ENCODE measurements around the gene GLCE.
"Not testable (repeated sequence)": the region's sequence is repeated elsewhere in the genome, so short reads cannot be mapped to it uniquely, and the experiment has no call there.

Gene GLCE

DNA sequence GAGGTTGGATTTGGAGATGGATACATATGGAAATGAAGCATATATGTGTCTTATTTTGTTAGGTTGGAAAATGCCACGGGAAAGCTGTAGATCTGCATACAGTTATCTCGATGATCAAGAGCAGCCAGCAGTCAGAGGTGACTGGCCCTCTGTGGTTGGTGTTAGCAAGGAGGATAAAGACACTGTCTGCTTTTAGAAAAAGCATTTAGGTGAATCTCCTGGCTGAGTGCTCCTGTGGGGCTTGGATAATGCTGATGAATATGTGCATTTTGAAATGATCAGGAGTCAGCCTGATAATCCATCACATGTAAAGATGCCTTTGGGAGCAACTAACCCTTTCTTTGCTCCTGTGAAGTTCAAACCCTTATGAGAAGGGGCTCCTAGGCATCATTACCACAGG, 24.9 kb upstream of the GLCE start:
- FAIRE-seq = no peak
- DNase-seq (ENCODE audit: low spot score) = no peak

DNA sequence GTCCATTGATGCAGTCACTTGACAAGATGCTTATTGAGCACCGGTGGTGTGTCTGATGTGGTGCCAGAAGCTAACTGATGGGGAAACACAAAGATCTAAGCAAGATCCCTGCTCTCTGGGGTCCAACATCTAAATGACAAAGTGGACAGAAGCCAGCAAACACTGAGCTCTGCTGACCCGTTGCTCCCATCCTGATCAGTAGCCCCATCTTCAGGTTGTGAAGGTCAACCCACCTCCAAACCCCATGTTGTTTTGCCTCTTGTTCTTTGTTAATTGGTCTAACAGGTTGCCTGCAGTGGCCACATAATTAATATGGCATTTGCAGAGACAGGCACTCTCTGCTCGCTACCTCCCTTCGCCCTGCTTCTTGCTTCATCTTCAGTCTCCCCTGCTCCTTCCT, 21.5 kb upstream of the GLCE start:
- FAIRE-seq = no peak

DNA sequence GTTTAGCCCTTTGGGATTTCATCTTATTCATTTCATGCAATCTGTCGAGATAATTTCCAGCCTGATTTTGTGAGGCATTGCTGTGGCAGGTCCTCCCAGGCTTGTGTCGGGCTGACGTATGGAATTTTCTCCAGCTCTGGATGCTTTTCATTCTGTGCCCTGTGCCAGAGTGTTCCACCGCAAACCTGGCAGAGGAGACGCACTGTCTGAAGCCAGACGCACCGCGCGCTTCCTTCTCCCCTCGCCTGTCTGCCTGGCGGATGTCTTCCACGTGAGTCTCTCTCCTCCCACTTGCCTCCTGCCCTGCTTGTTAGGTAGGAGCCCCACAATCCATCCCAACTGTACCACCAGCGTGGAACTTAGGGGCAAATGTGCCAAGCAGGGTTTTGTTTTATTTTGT, 20.1 kb upstream of the GLCE start:
- FAIRE-seq (no peak), DNase-seq (ENCODE audit: low spot score) (no peak)

More for the DNA sequence above, 21.5 kb upstream of the GLCE start:
- DNase-seq (ENCODE audit: low spot score) = no peak

DNA sequence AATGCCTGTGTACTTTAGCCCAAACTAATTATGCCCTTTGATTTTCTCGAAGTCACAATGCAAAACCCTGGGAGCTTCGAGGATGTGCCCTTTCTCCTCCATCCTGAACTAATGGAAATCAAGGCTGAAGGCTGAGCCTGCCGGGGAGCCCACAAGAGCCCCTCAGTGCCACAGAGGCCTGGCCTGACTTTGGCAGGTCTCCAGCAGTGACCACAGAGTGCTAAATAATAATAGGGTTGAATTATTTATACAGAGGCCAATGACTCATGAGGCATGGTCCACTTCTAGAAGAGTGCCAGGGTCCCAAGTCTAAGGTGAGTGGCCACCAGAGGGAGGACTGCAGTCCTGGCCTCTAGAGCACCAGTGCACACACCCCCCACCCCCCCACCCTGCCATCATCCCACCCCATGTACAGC, 19.1 kb upstream of the GLCE start:
- FAIRE-seq (no peak), DNase-seq (ENCODE audit: low spot score) (peak; percentile 29)

DNA sequence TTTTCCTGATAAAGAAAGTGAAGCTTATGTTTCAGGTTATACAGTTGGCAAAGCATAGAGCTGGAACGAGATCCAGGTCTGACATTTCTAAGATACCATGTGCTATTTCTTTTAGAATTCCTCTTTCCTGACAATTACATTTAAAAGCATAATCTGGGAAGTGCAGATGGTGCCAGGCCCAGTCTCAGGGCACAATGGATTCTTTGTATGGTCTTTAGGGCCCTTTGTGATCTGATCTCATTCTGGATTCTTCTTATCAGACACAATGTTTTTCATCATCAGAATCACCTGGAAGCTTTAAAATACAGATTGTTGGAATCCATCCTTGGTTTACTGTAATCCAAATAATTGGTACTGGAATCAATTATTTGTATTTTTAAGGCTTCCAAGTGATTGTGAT, 18.6 kb upstream of the GLCE start:
- DNase-seq (ENCODE audit: low spot score) = no peak
- FAIRE-seq = no peak

DNA sequence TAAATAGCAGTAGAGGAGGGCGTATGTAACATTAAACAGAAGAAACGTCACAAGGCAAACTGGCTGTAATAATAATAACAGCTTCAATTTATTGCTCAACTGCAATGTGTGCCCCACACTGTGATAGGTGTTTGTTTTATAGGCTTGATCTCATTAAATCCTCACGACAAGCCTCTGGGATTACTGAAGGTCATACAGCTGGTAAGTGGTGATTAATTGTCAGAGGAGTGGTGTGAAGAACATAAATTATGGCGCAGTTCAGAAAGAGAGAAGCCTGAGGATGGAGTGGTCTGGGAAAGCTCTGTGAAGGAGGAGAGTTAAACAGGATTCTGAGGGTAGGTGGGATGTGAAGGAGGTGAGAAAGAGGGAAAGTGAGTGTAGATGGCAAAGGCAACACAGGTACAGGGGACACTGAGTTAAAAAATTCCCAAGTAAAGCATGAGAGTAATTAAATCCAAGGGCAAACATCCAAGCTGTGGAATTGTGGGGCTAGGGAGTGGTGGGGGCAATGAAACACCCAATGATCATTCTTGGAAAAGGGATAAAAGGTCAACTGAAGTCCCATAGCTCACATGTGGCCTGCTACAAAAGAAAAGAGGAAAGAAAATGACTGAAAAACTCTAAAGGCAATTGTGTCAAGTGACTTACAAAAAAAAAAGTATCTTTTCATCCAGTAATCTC, 16.5 kb upstream of the GLCE start:
- no peak for FAIRE-seq
- DNase-seq (ENCODE audit: low spot score) = no peak

DNA sequence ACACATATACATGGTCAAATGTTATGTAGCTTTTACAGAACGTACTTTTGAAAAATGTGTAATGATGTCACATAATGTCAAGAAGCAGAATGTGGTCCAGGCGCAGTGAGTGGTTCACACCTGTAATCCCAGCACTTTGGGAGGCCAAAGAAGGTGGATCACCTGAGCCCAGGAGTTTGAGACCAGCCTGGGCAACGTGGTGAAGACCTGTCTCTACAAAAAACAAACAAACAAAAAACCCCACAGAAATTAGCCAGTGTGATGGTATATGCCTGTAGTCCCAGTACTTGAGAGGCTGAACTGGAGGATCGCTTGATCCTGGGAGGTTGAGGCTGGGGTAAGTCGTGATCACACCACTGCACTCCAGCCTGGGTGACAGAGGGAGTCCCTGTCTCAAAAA, 15.9 kb upstream of the GLCE start:
- DNase-seq (ENCODE audit: low spot score) (no peak), FAIRE-seq (no peak)

DNA sequence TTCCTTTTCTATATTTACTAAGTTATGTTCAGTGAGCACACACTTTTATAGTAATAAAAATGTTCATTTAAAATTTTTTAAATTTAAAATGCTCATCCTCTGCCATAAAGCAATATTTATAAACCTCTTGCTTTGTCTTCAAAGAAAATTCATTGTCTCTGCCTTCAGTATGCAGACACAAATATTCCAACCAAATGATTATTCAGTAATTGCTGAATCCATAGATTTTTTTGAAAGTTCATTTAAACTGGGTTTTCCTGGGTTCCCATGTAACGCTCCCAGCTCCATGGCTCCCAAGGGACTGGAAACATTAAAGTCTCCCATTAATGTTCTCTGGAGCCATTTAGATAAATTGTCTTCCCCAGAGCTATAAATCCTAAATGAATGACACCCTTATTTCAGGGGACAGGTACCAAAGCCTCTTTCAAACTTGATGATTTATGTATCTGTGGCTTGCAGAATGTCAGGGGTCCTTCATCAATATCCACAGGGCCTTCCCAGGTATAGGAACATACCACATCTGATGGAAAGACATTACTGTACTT, 15.2 kb upstream of the GLCE start:
- FAIRE-seq (no peak), DNase-seq (ENCODE audit: low spot score) (no peak)

DNA sequence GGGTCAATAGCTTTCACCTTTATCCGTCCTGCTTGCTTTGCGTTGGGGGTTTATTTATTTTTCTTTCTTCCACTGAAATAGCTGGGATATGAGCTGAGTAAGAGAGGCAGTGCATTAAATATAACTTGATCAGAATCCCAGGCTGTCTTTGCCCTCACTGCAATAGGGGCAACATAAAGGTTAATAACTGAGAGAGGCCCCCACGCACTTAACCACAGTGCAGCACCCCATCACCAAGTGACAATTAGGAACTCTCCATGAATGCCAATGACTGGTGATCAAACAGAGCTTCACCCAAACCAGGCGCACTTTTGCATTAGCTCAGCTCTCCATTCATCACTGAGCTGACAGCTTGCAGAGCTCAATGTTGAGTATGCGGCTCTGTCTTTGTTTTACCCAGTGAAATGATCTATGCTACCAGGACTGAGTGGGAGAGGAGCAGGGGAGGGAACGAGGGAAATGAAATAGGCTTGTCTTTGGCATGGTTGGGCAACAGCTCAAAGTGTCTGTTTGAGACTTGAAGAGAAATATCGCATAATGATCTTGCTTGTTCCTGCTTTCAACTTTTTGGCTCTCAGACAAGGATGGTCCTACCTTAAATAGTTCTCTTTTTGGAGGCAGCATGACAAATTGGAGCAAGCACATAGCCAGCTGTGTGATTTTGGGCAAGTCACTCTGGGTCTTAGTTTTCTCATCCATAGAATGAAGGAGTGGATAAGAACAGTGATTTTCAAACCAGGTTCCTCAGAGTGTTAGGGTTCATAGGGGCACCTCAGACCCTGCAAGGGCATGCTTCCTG, 14.5 kb upstream of the GLCE start:
- no peak for DNase-seq (ENCODE audit: low spot score)
- no peak for FAIRE-seq

DNA sequence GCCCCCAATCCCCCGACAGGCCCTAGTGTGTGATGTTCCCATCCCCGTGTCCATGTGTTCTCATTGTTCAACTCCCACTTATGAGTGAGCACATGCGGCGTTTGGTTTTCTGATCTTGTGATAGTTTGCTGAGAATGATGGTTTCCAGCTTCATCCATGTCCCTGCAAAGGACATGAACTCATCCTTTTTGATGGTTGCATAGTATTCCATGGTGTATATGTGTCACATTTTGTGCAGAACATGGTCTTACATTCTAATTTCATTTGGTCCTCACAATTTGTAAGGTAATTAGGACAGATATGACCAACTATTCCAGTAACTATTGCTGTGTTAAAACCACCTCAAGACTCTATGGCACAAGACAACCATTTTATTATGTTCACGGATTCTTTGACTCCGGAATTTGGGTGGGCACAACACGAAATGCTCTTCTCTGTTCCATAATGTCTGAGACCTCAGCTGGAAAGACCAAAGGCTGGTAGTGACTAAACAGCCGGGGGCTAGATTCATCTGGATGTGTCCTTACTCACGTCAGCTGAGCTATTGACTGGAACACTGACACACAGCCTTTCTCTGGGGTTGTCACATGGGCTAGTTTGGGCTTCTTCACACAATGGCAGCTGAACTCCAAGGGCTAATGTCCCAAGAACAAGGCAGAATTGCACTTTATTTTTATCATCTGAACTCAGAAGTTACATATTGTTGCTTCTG, 13.6 kb upstream of the GLCE start:
- DNase-seq (ENCODE audit: low spot score) = no peak
- FAIRE-seq = no peak

DNA sequence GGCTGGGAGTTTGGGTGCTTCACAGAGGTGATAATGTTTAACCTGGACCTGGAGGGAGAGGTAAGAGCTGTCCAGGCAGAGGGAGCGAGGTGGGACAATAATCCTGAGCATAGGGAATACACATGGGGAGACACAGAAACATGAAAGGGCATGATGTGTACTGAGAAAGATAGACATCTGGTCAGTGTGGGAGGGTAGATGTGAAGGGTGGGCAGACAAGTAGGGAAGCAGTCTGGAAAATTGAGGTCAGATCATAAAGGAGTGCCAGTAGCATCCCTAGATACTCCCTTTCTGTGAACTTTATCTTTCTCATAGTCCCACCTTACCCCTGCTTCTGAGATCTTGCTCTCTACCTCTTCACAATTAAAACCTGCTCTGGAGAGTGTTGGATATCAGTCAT, 12.0 kb upstream of the GLCE start:
- FAIRE-seq = no peak
- no peak for DNase-seq (ENCODE audit: low spot score)

DNA sequence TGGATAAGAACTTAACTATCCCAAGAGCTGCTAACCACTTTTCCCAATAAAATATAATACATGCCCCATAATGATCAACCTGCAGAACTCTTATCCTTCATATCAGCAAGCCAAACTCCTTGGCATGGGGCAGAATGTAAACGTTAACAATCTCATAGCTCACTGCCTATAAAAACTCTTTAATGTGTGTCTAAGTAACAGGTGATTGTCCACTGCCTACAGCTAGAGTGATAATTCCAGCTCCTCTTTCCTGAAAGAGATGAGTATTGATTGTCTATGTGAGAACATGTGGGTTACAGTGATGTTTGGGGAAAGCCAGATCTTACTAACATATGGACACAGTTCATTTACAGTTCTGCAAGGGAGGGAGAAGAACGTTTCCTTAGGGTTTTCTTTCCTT, 11.3 kb upstream of the GLCE start:
- no peak for FAIRE-seq
- no peak for DNase-seq (ENCODE audit: low spot score)

DNA sequence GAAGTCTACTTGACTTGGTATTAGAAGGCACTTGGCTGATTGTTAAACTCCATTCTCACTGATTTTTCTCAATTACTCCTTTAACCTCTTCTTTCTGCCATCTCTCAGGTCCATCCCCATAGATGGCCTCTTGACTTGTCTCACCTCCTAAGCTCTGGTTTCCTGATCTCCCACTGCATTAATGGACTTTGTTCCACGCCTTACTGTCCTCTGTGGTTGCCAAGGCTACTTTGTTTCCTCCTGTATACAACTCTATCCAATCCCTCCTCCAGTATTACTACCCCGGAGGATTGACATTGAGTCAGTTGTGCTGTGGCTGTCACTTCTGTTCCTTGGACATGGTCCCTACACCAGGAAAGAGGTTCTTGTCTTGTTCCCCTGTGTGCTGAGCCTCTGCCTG, 10.6 kb upstream of the GLCE start:
- DNase-seq (ENCODE audit: low spot score) = no peak
- no peak for FAIRE-seq

DNA sequence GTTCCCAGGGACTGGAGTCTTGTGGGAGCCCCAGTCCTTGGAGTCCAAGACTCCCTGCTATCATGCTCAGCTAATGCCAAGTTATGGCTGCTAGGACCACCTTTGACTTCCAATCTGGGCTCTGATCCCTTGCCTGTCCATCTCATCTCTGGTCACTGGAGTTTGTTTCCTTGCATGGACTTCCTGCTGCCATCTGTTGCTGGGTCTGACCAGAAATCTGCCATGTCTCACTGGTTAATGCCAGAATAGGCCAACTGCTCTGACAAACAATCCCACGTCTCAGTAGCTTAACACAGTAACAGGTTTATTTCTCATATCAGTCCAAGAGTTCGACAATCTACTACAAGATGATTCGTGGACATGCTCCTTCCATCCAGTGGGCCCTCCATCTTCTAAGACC, 10.1 kb upstream of the GLCE start:
- DNase-seq (ENCODE audit: low spot score) = no peak
- no peak for FAIRE-seq

DNA sequence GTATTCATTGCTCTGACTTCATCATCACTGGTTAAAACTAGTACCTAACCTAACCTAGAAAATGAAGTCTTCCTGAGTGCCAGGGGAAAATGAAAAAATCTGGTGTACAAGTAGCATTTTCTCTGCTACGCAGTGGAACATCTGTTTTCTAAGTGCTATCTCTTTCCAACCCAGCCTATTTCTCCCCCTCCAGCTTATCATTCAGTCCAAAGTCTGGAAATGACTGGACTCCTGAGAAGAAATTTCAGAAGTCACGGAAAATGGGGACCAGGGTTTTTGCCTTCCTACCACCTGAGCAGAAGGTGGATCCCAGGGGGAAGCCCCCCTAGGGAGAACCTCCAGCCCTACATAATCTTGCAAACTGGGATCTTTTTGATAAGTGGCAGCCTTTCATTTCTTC, 9.6 kb upstream of the GLCE start:
- FAIRE-seq (no peak), DNase-seq (ENCODE audit: low spot score) (no peak)

DNA sequence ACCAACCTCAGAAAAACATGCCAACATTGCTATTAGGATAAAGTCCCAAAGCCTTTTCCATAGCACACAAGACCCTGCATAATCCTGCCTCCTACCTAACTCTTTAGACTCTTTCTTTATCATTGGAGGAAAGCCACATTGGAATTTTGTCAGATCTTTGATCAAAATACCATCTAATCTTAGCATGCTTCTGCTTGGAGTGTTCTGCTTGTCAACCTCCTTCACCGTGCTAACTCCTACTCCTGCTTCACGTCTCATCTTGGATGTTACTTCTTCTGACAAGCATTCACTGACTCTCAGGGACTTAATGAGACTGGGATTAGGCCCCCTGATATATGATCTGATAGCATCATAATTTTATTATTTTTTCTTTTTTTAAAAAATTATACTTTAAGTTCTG, 7.4 kb upstream of the GLCE start:
- FAIRE-seq (no peak), DNase-seq (ENCODE audit: low spot score) (no peak)

DNA sequence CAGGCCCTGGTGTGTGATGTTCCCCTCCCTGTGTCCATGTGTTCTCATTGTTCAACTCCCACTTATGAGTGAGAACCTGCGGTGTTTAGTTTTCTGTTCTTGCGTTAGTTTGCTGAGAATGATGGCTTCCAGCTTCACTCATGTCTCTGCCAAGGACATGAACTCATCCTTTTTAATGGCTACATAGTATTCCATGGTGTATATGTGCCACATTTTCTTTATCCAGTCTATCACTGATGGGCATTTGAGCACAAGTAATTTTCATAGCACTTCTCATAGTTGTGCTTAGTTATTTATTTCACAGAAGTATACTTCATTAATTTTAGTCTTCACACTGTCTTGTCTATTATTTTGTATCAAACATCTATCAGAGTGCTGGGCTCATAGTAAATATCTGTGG, 6.8 kb upstream of the GLCE start:
- not testable (repeated sequence) for FAIRE-seq; DNase-seq (ENCODE audit: low spot score)

DNA sequence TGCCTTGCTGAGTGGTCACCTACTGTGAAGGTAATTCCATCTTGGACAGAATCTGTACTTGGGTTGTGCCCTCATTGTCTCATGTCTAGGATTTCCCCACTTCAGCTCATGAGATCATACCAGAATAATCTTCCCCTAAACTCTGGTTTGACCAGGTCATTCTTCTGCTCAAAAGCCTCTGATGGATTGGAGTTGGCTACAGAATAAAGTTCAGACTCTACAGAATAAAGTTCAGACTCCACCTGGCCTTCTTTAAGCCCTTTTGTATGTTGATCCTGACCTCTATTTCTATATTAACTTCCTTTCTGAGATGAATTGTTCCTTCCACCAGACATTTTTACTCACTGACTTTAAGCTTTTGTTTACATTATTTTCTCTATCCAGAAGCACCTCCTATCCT, 6.4 kb upstream of the GLCE start:
- DNase-seq (ENCODE audit: low spot score) = no peak
- no peak for FAIRE-seq

DNA sequence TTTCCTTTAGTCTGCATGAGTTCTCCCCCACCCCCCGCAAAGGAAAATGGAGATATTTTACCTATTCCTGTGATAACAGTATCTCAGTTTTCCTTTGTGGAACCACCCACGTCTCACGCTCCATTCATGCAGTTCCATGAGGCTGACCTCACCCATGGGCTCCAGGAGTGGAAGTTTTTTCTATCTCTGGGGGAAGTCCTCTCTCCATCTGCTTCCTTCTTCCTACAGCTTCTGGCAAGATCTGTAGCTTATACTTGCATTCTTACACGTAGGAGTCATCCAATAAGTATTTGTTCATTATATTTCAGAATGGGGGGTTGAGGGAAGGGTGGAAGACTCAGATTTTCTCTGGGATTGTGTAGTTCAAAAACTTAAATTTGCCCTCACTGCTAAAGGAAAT, 5.8 kb upstream of the GLCE start:
- FAIRE-seq = no peak
- peak; percentile 53 for DNase-seq (ENCODE audit: low spot score)

DNA sequence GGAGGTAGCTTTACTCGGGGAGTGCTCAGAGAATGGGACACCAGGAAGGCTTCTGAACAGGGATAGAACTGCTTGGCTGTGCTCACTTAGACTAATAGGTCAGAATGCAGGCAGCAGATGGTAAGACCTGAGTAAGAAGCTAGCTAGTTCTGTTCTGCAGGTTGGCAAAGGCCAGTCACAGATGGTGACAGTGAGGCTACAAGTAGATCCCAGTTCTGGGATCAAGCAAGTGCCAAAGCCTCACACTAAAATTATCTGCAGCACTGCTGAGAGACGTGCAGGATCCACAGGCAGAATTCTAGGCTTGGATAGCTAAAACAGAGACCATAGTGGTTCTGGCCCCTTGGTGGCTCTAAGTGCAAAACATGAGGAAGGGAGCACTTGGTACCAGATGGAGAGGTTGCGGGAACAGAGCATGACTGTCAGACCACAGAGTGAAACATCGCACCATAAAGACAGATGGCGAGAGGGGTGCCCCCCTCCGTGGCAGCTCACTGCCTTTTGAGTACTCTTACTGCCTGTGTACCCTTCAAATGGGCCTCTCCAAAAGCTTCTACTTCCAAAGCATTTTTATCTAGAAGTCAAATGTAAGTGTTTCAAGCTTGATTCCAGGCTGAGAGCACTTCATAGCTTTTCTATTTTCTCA, 3.6 kb upstream of the GLCE start:
- FAIRE-seq = no peak

DNA sequence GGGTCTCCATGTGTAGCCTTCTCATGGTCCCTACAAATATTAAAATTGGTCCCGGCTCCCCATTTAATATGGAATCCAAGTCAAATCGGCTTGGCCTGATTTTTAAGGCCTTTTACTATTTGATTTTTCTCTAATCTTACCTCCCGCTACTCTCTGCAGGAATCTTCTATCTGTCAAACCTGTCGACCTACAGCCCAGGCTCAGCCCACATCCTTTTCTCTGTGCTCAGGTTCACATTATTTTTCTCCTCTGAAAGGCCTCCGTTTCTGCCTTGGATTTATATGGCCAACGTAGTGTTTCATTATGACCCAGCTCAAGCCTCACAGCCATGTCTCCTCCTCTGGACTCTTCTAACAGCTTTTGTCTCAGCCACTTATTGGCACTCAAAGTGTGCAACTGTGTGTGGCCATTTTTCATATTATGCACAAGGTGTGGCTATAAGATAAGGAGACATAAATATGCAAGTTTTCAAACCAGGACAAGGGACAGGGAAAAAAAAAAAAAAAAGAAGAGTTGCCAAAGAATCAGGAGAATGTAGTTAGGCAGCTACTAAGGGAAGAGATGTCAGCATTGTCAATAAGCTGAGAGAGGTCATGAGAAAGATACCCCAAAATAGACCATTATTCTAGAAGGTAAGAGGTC, 2.1 kb upstream of the GLCE start:
- FAIRE-seq (no peak), DNase-seq (ENCODE audit: low spot score) (no peak)

More for the DNA sequence above, 3.6 kb upstream of the GLCE start:
- no peak for DNase-seq (ENCODE audit: low spot score)
